Keratinocyte (primary cell): Measurements from ENCODE around the gene TPRN. TPM values are rescaled to one million over a fixed set of nuclear protein-coding genes. Genes with fewer than 3 reads are reported as not detected.

Experiments used
- DNase-seq: peaks from one replicate; pipeline ENCODE4 v3.0.0-alpha.2; 2011; ENCODE audit warnings: low read depth, missing footprints, low spot score
- FAIRE-seq: peaks from 2 replicates; lab custom pipeline; 2011; peaks lifted over from hg19 to GRCh38; lab: Jason Lieb, UNC
- H2AFZ ChIP-seq: 2 replicates; pipeline ENCODE4 v1.6.0; 2012; ENCODE audit warnings: low read length, control low read depth, inconsistent platforms; ENCODE audit not compliant: control insufficient read depth
- H3K27ac ChIP-seq: 2 replicates; pipeline ENCODE4 v1.5.1; 2011; ENCODE audit warnings: low read length; ENCODE audit not compliant: control insufficient read depth, insufficient read depth
- H3K27me3 ChIP-seq: 3 replicates; pipeline ENCODE4 v1.6.0; 2011; ENCODE audit warnings: low read length; ENCODE audit not compliant: control insufficient read depth, insufficient read depth; ENCODE audit errors: extremely low read depth
- H3K36me3 ChIP-seq, 2 experiments: 2 replicates in 1 of 2; 3 replicates in 1 of 2; pipeline ENCODE4 v1.5.1; 2011; ENCODE audit warnings: low read length in 2 of 2, mild to moderate bottlenecking in 1 of 2; ENCODE audit not compliant: control insufficient read depth in 2 of 2, insufficient read depth in 2 of 2; ENCODE audit errors: extremely low read depth in 1 of 2
- H3K4me1 ChIP-seq: 3 replicates; pipeline ENCODE4 v1.5.1; 2011; ENCODE audit warnings: low read length; ENCODE audit not compliant: control insufficient read depth, insufficient read depth; ENCODE audit errors: extremely low read depth
- H3K4me2 ChIP-seq: 3 replicates; pipeline ENCODE4 v1.6.0; 2011; ENCODE audit warnings: low read depth, low read length; ENCODE audit not compliant: control insufficient read depth, insufficient read depth; ENCODE audit errors: extremely low read depth
- H3K4me3 ChIP-seq, 3 experiments: fragments of 200-600 bp in 1 of 3; sonication (generic) in 1 of 3; 2 replicates in 2 of 3; 3 replicates in 1 of 3; pipeline ENCODE4 v1.5.1; 2011 to 2016; ENCODE audit warnings: low read length in 3 of 3, mild to moderate bottlenecking in 3 of 3, control low read depth in 2 of 3, inconsistent platforms in 1 of 3, low read depth in 1 of 3, mixed read lengths in 1 of 3, mixed run types in 1 of 3, moderate library complexity in 1 of 3; ENCODE audit not compliant: control insufficient read depth in 2 of 3, insufficient read depth in 2 of 3; ENCODE audit errors: extremely low read depth in 1 of 3
- H3K79me2 ChIP-seq: 2 replicates; pipeline ENCODE4 v1.6.0; 2012; ENCODE audit warnings: low read length; ENCODE audit not compliant: control insufficient read depth, insufficient read depth
- H3K9ac ChIP-seq: 3 replicates; pipeline ENCODE4 v1.6.0; 2011; ENCODE audit warnings: low read length; ENCODE audit not compliant: control insufficient read depth, insufficient read depth; ENCODE audit errors: extremely low read depth
- H3K9me1 ChIP-seq: 3 replicates; pipeline ENCODE4 v1.6.0; 2011; ENCODE audit warnings: low read length; ENCODE audit not compliant: control insufficient read depth, insufficient read depth; ENCODE audit errors: extremely low read depth
- H3K9me3 ChIP-seq: 2 replicates; pipeline ENCODE4 v1.5.1; 2012; ENCODE audit warnings: low read depth, low read length; ENCODE audit not compliant: control insufficient read depth
- H4K20me1 ChIP-seq: 3 replicates; pipeline ENCODE4 v1.6.0; 2011; ENCODE audit warnings: low read length; ENCODE audit not compliant: control insufficient read depth, insufficient read depth; ENCODE audit errors: extremely low read depth
- EZH2 ChIP-seq: IDR thresholded peaks from one replicate; pipeline ENCODE4 v1.6.1; 2012; ENCODE audit warnings: inconsistent platforms, mild to moderate bottlenecking, low read length, moderate library complexity
- dilution Hi-C: fragments of 300-500 bp; cut with MboI; formaldehyde crosslinking; loops from one replicate; pipeline ENCODE4 v1.7.0; 2020; ENCODE audit warnings: low sequenced_read_pairs; ENCODE audit not compliant: extremely low pct_ligation_motif_present
- polyA plus RNA-seq, 5 experiments: library from polyadenylated mRNA; depleted of rRNA in 3 of 5; stranded (reverse) in 3 of 5; stranded (forward) in 1 of 5; unstranded in 1 of 5; fragments of >200 nt; gene quantifications; 1 replicate in 1 of 5; 2 replicates in 3 of 5; 3 replicates in 1 of 5; pipeline versions ENCODE4 v1.2.1 to v1.2.3, GENCODE V29; 2011 to 2012; ENCODE audit warnings: missing spikeins in 2 of 5, low read depth in 1 of 5, low replicate concordance in 1 of 5
- TF ChIP-seq, protein P1 (sequence below), 3 experiments: IDR thresholded peaks in 1 of 3; conservative IDR thresholded peaks in 1 of 3; optimal IDR thresholded peaks in 1 of 3; 2 replicates in 2 of 3; 3 replicates in 1 of 3; pipeline versions ENCODE3 to v1.5.1; 2011; ENCODE audit warnings: low read length in 3 of 3, mild to moderate bottlenecking in 3 of 3, moderate library complexity in 2 of 3, control low read depth in 1 of 3, inconsistent platforms in 1 of 3; ENCODE audit not compliant: insufficient read depth in 2 of 3; ENCODE audit errors: extremely low read depth in 1 of 3

Gene TPRN
- polyA plus RNA-seq, 1 donor (not counting 4 experiments of a cell fraction or from before 2014, with no cell fraction given): 1.1 TPM

DNA sequence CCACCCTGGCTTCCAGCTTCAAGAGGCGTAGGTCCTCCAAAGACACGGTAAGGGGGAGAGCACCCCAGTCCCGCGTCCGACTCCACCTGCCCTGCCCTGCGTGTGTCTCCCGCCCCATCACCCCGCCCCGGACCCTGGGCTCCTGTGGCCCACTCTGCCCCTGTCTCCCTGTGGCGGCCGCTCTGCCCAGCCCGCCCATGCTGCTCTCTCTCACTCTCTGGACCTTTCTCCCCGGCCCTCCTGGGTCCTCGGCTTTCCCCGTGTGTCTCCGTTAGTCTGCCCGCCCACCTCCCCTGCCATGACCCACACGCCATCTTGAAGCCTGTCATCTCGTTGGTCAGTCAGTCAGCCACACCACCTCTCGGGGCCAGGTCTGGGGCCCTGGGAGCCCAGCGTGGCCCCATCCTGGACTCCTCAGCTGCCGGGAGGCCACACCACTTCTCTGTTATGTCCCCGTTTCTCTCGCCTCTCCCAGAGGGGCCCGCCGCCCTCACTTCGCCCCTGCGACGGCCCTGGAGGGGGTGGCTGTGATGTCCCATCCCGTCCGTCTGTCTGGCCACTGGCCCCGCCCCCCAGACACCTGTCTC is 35.2 kb downstream of the TPRN start:
- TF ChIP-seq, protein P1, sequence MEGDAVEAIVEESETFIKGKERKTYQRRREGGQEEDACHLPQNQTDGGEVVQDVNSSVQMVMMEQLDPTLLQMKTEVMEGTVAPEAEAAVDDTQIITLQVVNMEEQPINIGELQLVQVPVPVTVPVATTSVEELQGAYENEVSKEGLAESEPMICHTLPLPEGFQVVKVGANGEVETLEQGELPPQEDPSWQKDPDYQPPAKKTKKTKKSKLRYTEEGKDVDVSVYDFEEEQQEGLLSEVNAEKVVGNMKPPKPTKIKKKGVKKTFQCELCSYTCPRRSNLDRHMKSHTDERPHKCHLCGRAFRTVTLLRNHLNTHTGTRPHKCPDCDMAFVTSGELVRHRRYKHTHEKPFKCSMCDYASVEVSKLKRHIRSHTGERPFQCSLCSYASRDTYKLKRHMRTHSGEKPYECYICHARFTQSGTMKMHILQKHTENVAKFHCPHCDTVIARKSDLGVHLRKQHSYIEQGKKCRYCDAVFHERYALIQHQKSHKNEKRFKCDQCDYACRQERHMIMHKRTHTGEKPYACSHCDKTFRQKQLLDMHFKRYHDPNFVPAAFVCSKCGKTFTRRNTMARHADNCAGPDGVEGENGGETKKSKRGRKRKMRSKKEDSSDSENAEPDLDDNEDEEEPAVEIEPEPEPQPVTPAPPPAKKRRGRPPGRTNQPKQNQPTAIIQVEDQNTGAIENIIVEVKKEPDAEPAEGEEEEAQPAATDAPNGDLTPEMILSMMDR (optimal IDR thresholded peaks at IDR 0.05 in 1 of 3, IDR thresholded peaks at IDR 0.05 in 1 of 3, conservative IDR thresholded peaks at IDR 0.05 in 1 of 3; ENCODE audit: extremely low read depth in 1 of 3, insufficient read depth in 2 of 3, low read length in 3 of 3): no peak
- TF ChIP-seq EZH2: no peak
- no peaks in the 10 kb centered on the region for H3K79me2 ChIP-seq
- no peak overlapping the region for H3K9ac ChIP-seq
- no peak overlapping the region for H3K4me2 ChIP-seq
- H3K9me3 ChIP-seq: no peaks in the 10 kb centered on the region
- H4K20me1 ChIP-seq: peaks cover 3% of the 10 kb centered on the region
- H3K9me1 ChIP-seq: no peaks in the 10 kb centered on the region
- H3K27ac ChIP-seq: no peak overlapping the region
- no peak for FAIRE-seq
- no peak overlapping the region for H2AFZ ChIP-seq
- dilution Hi-C loops: no loop called here
- no peaks in the 10 kb centered on the region for H3K36me3 ChIP-seq
- H3K4me1 ChIP-seq: no peaks in the 10 kb centered on the region
- no peak overlapping the region for H3K4me3 ChIP-seq
- no peak for DNase-seq
- peaks cover 85% of the 10 kb centered on the region for H3K27me3 ChIP-seq

GRCh38 chr9:137164370-137165249 is 35.9 kb downstream of the TPRN start:
- no peaks in the 10 kb centered on the region for H3K36me3 ChIP-seq
- no peaks in the 10 kb centered on the region for H3K9me3 ChIP-seq
- no peaks in the 10 kb centered on the region for H3K9me1 ChIP-seq
- no peaks in the 10 kb centered on the region for H4K20me1 ChIP-seq
- dilution Hi-C loops: no loop called here
- H2AFZ ChIP-seq: no peak overlapping the region
- DNase-seq (no peak), FAIRE-seq (no peak)
- H3K27ac ChIP-seq: no peak overlapping the region
- H3K79me2 ChIP-seq: no peaks in the 10 kb centered on the region
- no peaks in the 10 kb centered on the region for H3K4me1 ChIP-seq
- no peak overlapping the region for H3K9ac ChIP-seq
- no peak overlapping the region for H3K4me3 ChIP-seq
- H3K27me3 ChIP-seq: peaks cover 85% of the 10 kb centered on the region
- H3K4me2 ChIP-seq: no peak overlapping the region
- TF ChIP-seq EZH2: no peak
- TF ChIP-seq, protein P1 (optimal IDR thresholded peaks at IDR 0.05 in 1 of 3, IDR thresholded peaks at IDR 0.05 in 1 of 3, conservative IDR thresholded peaks at IDR 0.05 in 1 of 3; ENCODE audit: extremely low read depth in 1 of 3, insufficient read depth in 2 of 3, low read length in 3 of 3): no peak
